ENCODE measurements around the gene NRXN3.

GRCh38 chr14:78852040-78852439 lies 681.9 kb downstream of the NRXN3 start:
- no peak for TF ChIP-seq CTCF (conservative IDR thresholded peaks at IDR 0.05; ENCODE audit: low read length)
- no peak for TF ChIP-seq EZH2phosphoT487 (IDR thresholded peaks at IDR 0.05; ENCODE audit: borderline replicate concordance, low read depth, low read length)
